GM20431 (cell line): ENCODE results near the gene KCNA3.

ENCODE experiments used
- in situ Hi-C: fragments of 300-500 bp; cut with MseI, MboI; formaldehyde crosslinking; loops from one replicate; pipeline ENCODE4 v1.15.0; 2020; ENCODE audit warnings: low sequenced_read_pairs; ENCODE audit not compliant: unreplicated experiment

The KCNA3 gene

DNA sequence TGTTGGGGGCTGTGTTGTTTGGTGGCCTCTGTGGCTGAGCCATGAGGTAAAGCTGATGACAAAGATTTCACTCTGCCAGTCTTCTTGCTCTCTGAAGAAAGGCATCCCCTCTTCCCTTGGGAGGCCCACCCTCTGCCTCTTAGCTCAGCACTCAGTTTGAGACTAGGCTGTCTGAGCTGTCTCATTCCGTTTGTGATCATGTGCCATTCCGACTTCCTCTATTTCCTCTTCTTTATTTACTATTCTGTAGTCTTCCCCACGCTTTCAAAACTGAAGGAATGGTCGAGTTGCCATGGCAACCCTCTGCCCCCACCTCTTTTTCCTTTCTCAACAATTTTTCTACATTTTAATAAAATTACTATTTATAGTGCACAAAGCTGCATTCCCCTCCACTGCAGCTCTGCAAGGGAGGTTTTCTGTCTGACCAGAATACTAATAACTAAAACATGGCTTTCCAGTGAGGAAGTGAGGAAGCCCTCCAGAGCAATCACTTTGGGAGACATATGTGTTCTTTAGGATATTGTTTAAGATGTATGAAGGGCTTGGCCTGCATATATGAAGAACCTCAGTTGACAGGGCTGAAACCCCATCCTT, 30.8 kb downstream of the KCNA3 start:
- in situ Hi-C loops, result no loop called here

DNA sequence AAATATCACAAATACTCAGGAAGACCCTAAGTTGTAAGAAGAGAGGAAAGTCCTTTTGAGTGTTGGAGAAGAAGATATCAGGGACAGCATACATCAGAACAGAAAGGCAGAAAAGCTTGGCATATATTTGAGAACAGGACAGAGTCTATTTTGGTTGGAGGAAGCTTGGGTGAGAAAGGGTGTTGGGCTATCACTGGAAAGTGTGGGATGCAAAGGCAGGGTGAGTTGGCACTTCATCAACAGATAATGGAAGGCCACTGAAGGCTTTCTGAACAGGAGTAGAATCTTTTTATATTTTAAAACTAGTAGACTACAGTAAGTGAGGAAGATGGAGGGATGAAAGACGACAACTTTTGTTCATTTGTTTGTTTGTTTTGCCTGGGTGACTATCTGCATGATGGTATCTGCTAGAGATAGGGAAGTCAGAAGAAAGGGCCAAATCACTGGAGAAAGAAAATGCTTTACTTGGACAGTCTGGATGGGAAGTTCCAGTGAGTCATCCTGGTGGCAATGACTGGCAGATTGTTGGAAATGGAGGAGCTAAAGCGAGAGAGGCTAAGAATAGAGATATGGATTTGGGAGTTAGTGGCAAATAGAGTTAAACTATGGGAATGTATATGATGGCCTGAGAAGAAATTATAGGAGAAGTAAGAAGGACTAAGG, 34.9 kb downstream of the KCNA3 start:
- in situ Hi-C loops, result no loop called here

DNA sequence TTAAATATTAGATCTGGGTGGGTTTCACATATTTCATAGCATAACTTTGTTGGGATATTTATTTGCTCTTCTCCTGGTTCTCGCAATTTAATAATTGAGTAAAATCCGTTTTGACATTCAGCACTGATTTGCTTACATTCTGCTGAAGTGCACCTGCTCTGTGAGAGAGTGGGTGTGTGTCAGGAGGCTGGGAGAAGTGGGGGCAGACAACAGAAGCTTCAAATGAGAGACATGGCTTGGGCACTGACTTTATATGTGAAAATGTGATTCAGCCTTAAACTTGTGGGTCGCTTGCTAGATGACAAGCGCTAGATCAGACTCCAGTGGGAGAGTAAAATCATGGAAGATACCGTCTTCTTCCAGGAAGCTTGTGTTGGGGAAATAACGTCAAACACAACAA, 36.2 kb downstream of the KCNA3 start:
- in situ Hi-C loops, result no loop called here

DNA sequence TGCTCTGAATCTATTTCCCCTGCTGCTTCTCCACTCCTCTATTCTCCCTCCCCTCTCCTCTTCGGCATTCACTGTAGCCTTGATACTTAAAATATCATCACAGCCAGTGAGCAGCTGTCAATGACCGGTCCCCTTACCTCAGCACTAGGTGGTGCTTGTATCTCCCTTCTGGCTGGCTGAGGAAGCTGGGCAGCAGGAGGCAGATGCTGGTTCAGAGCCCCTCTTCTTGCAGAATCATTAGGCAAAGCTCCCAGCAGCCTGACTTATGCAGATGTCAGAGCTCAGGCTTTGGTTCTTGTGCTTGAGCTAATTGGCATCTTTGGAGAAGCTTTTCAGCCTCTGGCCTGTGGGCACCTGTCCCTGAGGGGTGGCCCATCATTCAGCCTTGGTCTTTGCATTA, 36.7 kb downstream of the KCNA3 start:
- in situ Hi-C loops, result no loop called here

DNA sequence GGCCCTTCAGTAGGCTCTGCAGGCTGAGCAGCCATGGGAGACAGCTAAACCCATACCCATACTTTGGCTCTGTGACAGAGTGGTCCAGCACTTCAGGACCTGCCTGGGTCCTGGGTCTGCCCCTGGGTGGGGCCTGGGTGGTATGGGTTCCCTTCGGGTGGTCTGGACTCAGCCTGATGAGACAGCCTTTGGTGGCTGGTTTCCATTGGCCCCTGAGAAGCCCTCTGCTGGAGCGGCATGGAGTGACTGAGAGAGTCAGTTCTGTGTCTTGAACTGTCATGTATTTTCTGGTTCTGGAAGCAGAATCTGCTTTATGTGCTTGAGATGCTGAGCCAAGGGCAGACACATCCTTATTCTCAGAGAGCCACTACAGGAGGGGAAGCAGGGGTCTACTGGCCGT, 37.3 kb downstream of the KCNA3 start:
- in situ Hi-C loops, result no loop called here

DNA sequence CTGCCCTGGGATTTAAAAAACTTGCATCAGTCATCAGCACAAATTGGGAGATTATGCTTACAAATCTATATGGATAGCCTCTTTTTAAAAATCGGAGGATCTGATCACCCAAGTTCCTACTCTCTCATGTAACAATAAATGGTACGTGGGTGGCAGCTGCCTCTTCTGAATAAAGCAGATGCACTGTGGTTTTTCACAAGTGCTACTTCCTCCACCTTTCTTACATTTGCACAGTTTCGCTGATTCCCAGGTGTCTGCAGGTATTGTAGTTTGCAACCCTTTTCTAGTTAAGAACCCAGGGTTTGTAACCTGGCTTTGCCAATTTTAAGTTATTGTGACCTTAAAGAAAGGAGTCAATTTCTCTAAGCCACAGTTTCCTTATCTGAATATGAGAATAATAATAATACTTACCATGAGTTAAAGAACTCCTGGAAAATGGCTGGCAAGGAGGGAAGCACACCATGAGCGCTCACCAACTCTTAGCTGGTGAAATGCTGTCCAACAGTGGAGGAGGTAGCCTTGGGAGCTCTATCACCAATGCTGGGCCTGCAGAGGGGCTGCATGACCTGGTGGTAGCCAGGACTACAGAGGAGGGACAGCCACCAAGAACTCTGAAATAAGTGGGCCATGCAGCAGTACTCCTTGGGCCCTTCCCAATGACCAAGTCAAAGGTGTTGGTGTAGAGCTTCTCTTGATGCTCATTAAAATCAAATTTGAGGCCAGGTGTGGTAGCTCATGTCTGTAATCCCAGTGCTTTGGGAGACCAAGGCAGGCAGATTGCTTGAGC, 38.4 kb downstream of the KCNA3 start:
- in situ Hi-C loops, result no loop called here

DNA sequence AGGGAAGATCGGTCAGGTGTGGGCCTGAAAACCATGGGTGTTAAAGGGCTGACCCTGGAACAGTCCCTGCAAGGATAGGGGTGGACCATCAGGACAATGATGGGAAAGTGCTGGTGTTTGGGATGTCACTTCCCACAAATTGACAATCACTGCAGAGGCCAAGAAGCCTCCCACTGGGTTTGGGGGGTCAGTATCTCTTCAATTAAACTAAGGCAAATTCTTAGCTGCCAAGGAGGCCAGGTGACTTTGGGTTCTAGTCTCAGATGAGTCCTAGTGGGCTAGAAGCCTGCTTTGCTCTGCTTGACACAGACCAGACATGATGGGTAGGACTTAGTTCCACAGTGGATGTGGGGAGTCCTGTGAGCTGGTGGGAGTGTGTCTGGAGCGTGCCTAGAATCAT, 39.3 kb downstream of the KCNA3 start:
- in situ Hi-C loops, result no loop called here

DNA sequence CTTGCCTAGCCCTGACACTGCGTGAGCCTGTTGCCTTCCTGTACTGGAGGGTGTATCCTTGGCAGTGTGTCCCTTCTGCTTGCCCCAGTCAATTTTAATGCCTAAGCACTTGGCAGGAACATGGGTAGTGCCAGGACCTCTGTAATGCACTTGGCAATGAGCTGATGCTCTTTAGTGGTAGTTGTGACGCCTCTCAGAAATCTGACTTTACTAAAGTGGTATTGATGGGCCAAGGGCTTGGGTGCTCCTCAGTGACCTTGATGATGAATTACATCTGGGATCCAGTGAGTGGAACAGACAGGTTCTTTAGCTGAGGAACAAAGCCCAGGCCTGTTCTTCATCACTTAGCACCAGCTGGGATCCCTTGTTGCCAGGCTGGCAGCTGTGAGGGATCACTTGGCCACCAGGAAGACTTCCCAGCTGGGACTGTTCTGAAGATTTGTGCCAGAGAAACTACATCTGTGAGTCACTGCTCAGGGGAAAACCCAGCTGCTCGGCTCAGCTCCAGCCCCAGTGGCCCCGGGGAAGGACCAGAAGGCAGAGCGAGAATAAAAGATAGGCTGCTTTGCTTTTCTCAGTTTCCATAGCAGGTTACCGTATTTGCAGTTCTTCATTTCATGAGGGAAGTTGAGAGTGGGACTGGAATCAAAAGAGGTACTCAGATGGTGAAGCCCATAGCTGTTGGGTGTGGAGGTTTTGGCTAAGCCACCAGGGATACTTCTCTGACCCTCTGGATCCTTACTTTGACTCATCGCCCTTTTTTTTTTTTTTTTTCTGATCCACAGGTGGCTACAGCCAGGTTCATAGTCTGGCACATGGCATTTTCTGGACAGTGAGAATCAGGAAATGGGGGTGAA, 40.1 kb downstream of the KCNA3 start:
- in situ Hi-C loops, result no loop called here

DNA sequence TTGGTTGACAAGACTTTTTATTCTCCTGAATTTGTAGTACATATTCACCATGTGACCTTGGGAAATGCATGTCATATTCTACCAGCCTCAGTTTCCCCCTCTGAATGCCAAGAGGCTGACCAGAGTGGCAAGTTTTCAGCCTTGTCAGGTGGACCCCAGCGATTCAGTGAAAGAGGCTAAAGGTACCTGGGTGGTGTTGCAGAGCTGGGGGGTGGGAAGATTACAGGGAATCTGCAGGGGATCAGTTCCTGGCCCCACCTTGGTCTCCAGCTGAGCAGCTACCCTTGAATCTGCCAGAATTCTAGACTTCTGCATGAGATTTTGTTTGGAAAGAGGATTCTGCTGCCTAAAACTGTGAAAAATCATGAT, 40.7 kb downstream of the KCNA3 start:
- in situ Hi-C loops, result no loop called here

DNA sequence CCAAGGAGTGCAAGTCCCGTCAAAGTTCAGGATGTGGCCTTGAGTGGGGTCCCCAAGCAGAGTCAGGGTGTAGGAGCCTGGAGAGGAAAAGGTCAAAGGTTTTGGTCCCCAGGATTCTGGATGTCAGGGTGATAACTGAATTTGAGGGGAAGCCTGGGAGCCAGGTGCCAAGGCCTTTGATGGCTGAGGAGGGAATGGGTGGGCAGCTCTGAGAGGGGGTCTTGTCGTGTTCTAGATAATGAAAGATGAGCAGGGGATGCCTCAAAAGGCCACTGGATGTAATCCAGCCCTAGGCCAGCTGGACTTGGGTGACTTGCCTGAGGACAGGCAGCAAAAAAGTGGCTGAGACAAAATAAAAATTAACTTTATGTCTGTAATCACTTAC, 41.1 kb downstream of the KCNA3 start:
- in situ Hi-C loops, result no loop called here

DNA sequence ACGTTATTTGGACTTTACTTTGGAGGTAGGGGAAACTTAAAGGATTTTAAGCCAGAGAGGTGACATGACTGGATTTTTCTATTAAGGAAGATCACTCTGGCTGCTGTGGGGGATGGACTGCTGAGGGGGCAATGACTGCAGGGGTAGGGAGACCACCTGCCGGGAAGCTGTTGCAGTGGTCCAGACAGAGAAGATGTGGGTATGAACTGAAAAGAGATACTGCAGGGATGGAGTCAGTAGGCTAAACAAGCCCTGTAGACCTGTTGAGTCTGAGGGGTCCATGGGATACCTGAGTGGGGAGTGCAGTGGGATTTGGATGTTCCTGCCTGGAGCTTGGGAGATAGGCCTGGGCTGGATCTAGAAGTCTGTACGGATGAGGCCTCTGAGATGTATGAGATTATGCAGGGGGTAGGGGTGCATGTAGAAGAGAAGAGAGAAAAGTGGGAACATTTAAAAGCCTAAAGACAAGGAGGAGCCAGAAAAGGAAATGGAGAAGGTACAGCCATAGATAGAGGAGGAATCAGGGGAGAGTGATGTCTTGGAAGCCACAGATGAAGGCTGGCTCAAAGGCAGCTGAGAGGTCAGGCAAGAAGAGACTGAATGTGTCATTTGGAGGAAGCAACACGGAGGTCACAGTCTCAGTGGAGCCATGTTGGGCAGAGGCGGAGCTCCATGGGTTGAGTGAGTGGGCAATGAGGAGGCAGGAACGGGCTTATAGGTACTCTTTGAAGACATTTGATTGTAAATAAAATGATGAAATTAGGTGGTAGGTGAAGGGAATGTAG, 42.7 kb downstream of the KCNA3 start:
- in situ Hi-C loops, result no loop called here

DNA sequence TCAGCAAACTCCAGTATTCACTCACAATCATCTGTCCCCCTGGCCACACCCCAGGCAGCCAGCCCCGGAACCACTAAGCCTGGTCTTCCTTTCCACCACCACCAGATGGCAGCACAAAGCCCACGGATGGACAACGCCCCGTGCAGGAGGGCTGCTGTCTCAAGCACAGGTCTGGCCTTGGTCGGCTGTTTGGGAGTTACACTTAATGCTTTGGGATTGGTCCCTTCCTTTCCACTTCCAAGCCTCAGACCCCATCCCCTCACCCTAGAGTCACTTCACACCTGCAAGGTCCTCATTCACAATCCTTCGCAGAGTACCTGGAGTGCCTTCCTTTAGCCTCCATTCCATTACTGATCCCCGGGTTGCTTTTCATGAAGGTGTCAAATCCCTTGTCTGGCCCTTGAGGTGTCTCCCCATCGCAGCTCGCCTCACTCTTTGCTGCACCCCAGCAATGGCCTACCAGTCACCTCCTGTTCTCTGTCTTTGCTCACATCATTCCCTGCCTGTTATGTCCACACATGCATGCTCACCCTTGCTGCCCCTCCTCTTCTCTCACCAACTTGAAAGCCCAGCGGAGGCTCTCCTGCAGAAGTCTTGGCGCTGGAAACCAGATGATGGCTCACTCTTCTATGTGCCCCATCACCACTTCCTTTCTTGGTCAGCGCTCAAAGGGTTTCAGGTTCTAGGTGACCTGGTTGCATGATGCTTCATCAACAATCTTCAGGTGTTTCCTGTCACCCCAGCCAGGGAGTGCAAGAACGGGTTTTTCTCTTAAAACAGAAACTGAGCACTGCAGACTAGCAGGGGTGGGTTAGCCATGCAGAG, 43.7 kb downstream of the KCNA3 start:
- in situ Hi-C loops, result no loop called here

DNA sequence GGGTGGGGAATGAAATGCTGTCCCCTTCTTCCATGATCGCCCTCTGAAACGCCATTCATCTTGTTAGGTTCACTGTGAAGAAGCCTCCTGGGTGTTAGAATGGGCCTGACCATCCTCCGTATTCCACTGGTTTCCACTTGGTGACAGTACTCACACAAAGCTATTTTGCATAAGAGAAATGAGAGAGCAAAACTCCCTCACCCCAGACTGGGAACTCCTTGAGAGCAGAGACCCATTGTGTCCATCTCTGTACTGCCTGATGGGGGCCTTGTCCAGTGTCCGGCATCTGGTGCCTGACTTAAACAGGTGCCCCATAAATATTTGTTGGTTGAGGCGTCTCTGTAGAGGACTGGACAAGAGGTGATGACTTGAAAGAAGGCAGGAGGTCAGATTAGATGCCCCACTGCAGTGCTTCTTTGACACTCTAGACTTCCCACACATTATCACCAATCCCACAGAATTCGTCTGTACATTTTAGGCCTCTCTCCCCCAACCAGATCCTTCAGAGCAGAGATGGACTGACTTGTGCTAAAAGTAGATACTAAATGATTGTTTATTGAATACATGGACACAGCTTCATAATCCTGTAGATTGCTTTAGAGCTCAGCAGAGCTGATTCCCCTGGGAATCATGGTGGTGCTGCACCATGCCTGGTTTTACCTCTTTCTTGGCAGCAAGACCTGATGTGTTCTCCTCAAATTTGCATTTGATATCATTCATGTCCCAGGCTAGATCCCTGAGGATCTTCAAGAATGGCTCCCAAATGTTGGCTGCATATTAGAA, 46.2 kb downstream of the KCNA3 start:
- in situ Hi-C loops, result no loop called here

DNA sequence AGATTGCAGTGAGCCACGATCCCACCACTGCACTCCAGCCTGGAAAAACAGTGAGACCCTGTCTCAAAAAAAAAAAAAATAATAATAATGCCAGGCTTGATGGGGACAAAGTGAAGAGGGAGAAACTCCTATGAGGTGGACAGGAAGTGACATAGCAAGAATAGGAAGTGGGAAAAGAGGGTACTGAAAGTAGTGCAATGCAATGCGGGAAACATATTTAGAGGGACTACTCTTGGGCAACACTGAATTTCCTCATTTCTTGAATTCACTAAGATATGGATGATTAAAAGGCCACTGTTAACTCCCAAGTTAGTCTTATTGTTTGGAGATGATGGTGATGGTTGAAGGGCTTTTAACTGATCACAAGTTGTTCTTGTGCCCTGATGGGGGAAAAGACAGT, 47.0 kb downstream of the KCNA3 start:
- in situ Hi-C loops, result no loop called here

DNA sequence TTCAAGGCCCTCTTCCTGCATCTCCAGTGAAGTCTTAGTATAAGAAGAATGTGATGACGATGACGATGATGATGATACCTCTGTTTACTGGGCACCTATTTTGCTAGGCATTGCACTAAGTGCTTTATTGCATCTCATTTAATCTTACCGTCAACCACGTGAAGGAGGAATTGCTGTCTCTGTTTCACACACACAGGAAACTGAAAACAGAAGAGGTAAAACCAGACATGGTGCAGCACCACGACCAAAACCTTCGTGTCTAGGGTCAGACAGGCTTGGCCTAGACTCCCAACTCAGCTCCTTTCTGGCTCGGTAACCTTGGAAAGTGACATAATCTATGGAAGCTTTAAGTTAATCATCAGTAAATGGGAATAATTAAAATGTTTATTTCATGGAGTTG, 47.9 kb downstream of the KCNA3 start:
- in situ Hi-C loops, result no loop called here
